GM10248 (cell line): ENCODE data around the gene PRPSAP1.

Source experiments
- CTCF ChIA-PET: fragments of 300-600 bp; sonication (Branson Sonifier 250); formaldehyde crosslinking; extraction: SDS; loops from one replicate; lab custom pipeline; 2021; ENCODE audit warnings: antibody characterized with exemption; lab: Yijun Ruan, JAX
- POLR2A ChIA-PET: fragments of 350-650 bp; sonication (Branson Sonifier 250); formaldehyde crosslinking; extraction: SDS; loops from one replicate; lab custom pipeline; 2020; ENCODE audit warnings: antibody characterized with exemption; lab: Yijun Ruan, JAX
- DNase-seq: peaks from one replicate; pipeline ENCODE4 v3.0.0; 2012; ENCODE audit errors: extremely low spot score
- TF ChIP-seq, protein P1 (sequence below): IDR thresholded peaks from 2 replicates; pipeline ENCODE4 v1.5.1; 2012; ENCODE audit warnings: mild to moderate bottlenecking, low read depth; ENCODE audit errors: extremely low read depth, missing control alignments, control extremely low read depth

Gene PRPSAP1

DNA sequence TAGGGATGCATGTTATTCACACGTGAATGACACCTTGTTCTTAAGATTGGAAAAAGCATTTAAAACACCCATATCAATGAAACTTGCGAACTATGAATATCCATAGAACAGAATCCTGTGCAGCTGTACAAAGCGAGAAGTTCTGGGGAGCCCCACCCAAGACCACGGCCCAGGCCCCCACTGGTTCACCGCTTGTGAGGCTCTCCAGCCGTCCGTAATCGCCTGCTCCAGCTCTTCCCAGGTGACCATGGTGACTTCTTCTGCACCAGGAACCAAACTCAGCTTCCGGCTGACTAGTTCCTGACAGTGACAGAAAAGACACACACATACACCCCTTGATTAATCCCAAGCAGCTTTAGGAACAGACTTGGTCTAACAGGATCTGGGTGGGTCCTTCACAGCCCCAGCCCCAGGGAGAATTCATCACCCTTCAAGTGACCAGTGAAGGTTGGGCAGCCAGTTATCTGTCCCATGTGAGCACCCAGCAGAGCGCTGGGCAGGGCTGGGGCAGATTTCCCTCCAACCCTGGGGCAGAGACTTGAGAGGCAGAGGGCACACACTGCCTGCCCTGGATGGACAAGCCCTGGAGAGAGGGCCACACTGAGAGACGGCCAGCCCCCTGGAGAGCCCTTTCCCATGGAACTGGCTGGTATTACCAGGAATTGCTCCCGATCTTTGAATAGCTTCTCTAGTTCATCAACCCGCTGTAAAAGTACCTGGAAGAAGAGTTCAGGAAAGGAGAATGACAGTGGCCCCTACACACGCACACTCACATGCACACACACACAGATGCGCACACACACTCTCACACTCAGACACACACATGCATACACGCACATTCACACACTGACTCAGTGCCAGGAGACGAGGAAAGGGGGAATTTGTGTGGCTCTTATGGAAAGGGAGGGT lies 49.2 kb downstream of the PRPSAP1 start:
- DNase-seq = peak; percentile 11
- TF ChIP-seq, protein P1, sequence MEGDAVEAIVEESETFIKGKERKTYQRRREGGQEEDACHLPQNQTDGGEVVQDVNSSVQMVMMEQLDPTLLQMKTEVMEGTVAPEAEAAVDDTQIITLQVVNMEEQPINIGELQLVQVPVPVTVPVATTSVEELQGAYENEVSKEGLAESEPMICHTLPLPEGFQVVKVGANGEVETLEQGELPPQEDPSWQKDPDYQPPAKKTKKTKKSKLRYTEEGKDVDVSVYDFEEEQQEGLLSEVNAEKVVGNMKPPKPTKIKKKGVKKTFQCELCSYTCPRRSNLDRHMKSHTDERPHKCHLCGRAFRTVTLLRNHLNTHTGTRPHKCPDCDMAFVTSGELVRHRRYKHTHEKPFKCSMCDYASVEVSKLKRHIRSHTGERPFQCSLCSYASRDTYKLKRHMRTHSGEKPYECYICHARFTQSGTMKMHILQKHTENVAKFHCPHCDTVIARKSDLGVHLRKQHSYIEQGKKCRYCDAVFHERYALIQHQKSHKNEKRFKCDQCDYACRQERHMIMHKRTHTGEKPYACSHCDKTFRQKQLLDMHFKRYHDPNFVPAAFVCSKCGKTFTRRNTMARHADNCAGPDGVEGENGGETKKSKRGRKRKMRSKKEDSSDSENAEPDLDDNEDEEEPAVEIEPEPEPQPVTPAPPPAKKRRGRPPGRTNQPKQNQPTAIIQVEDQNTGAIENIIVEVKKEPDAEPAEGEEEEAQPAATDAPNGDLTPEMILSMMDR = no peak
- POLR2A ChIA-PET = no interaction called here
- CTCF ChIA-PET = interaction anchor here (0.6 to 10.6 kb wide), 28 partner anchors 9 to 320 kb away, joined by 3 to 203 read pairs (median 4); partner anchors contain the start of genes PRPSAP1 and SPHK1

DNA sequence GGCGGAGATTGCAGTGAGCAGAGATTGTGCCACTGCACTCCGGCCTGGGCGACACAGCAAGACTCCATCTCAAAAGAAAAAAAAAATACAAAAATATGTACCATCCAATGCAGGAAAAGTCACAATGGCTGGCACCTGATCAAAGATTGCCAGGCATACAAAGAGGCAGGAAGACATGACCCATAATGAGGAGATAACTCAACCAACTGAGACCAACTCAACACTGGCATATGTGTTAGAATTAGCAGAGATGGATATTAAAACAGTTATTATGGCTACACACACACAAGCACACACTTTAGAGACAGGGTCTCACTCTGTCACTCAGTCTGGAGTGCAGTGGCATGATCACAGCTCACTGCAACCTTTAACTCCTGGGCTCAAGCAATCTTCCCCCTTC lies 56.3 kb downstream of the PRPSAP1 start:
- no peak for DNase-seq
- ChIA-PET POLR2A (no interaction called here), CTCF (interaction anchor here (1.2 to 10.6 kb wide), 8 partner anchors 8 to 283 kb away, joined by 3 to 203 read pairs (median 18); partner anchors contain the start of gene QRICH2)
- TF ChIP-seq, protein P1 = no peak

DNA sequence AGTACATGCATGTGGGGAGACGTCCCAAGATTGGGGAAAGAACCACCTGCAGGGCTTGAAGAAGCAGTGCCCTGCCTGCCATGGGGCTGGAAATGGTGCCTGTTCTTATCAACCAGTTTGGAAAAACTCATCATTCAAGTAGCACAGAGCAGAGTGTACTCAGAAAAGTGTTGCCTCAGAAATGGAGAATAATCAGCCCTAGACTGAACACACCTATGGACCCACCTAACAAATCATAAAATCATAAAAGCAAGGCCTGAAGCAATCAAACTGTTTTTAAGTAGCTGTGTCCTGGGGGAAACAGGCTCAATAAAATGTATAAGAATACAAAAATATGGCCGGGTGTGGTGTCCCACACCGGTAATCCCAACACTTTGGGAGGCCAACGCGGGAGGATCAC lies 56.8 kb downstream of the PRPSAP1 start:
- no peak for DNase-seq
- CTCF ChIA-PET = interaction anchor here (1.2 to 10.6 kb wide), 6 partner anchors 8 to 283 kb away, joined by 3 to 203 read pairs (median 21); no protein-coding TSS in a partner anchor
- TF ChIP-seq, protein P1 = no peak
- POLR2A ChIA-PET = no interaction called here

DNA sequence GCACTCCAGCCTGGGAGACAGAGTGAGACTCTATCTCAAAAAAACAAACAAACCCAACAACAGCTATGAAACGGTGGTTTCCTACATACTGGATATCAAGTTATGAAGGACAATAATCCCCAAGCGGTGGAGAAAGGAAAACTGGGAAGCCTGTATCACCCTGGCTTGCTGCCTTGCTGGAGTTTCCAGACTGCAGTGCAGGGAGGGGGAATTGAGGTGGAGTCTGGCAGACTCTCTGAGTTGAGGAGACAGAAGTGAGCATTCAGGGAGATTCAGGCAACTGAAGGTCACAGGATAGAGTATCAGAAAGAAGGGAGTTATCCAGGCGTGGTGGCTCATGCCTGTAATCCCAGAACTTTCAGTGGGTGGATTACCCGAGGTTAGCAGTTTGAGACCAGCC lies 57.5 kb downstream of the PRPSAP1 start:
- ChIA-PET POLR2A (no interaction called here), CTCF (interaction anchor here (1.1 to 10.6 kb wide), 7 partner anchors 9 to 294 kb away, joined by 3 to 203 read pairs (median 12); no protein-coding TSS in a partner anchor)
- TF ChIP-seq, protein P1 = no peak
- no peak for DNase-seq

DNA sequence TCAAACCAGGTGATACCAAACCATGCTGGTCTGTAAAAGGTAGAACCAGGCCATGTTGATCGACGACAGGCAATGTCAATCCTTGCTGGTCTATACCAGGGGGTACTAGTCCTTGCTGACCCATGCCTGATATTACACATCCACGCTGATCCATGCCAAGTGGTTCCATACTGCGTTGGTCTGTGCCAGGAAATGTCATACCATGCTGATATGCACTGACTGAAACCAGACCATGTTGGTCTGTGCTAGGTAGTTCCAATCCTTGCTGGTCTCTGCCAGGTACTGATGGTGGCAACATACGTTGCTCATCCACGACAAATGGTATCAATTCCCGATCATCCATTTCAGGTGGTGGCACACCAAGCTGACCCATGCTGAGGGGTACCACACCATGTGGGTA lies 60.6 kb downstream of the PRPSAP1 start:
- ChIA-PET CTCF (interaction anchor here (1.0 to 3.3 kb wide), 2 partner anchors 10 to 13 kb away, joined by 4 to 30 read pairs; no protein-coding TSS in a partner anchor), POLR2A (no interaction called here)

DNA sequence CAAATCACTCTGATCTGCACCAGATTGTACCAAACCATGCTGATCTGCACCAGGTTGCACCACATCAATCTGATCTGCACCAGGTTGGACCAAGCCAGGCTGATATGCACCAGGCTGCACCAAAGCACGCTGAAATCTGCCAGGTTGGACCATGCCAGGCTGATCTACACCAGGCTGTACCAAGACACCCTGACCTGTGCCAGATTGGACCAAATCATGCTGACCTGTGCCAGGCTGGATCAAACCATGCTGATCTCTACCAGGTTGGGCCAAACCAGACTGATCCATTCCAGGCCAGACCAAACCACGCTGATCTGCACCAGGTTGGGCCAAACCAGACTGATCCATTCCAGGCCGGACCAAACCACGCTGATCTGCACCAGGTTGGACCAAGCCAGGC lies 61.1 kb downstream of the PRPSAP1 start:
- no peak for DNase-seq
- ChIA-PET CTCF (no interaction called here), POLR2A (no interaction called here)
- TF ChIP-seq, protein P1 = no peak

More for the DNA sequence above, 60.6 kb downstream of the PRPSAP1 start:
- TF ChIP-seq, protein P1 = no peak
- no peak for DNase-seq
